Astrocyte (in vitro differentiated cells and primary cell): Measurements from ENCODE around the gene NDUFA11. TPM values are rescaled to one million over a fixed set of nuclear protein-coding genes. Genes with fewer than 3 reads are reported as not detected.

Experiments
- DNase-seq: peaks from one replicate; pipeline ENCODE4 v3.0.0-alpha.2; 2010; ENCODE audit warnings: low read depth
- FAIRE-seq: peaks from 2 replicates; lab custom pipeline; 2011; peaks lifted over from hg19 to GRCh38; lab: Jason Lieb, UNC
- H2AFZ ChIP-seq: 2 replicates; pipeline ENCODE4 v1.6.0; 2012; ENCODE audit warnings: low read depth, low read length, inconsistent platforms
- H3K27ac ChIP-seq: 2 replicates; pipeline ENCODE4 v1.5.1; 2011; ENCODE audit warnings: low read depth, low read length, inconsistent platforms
- H3K27me3 ChIP-seq: 2 replicates; pipeline ENCODE4 v1.6.0; 2011; ENCODE audit warnings: low read length, inconsistent platforms; ENCODE audit not compliant: insufficient read depth
- H3K36me3 ChIP-seq: 2 replicates; pipeline ENCODE4 v1.5.1; 2011; ENCODE audit warnings: low read length, inconsistent platforms; ENCODE audit not compliant: insufficient read depth
- H3K4me1 ChIP-seq: 2 replicates; pipeline ENCODE4 v1.5.1; 2011; ENCODE audit warnings: low read length, inconsistent platforms; ENCODE audit not compliant: insufficient read depth
- H3K4me2 ChIP-seq: 2 replicates; pipeline ENCODE4 v1.6.0; 2012; ENCODE audit warnings: low read length, inconsistent platforms
- H3K4me3 ChIP-seq: 2 replicates; pipeline ENCODE4 v1.5.1; 2011; ENCODE audit warnings: low read depth, mild to moderate bottlenecking, low read length, inconsistent platforms; ENCODE audit not compliant: insufficient read depth
- H3K79me2 ChIP-seq: 2 replicates; pipeline ENCODE4 v1.6.0; 2012; ENCODE audit warnings: mild to moderate bottlenecking, low read length, inconsistent platforms; ENCODE audit not compliant: insufficient read depth
- H3K9ac ChIP-seq: 2 replicates; pipeline ENCODE4 v1.6.0; 2012; ENCODE audit warnings: mild to moderate bottlenecking, low read length, inconsistent platforms
- H3K9me3 ChIP-seq: 2 replicates; pipeline ENCODE4 v1.5.1; 2012; ENCODE audit warnings: low read depth, mild to moderate bottlenecking, low read length, inconsistent platforms; ENCODE audit not compliant: insufficient read depth
- H4K20me1 ChIP-seq: 2 replicates; pipeline ENCODE4 v1.6.0; 2012; ENCODE audit warnings: low read length, inconsistent platforms; ENCODE audit not compliant: insufficient read depth
- H3K27ac Mint-ChIP-seq: one replicate; pipeline ENCODE4 v1.8.0; 2021; ENCODE audit warnings: mild to moderate bottlenecking, mixed read lengths; ENCODE audit not compliant: unreplicated experiment
- H3K27me3 Mint-ChIP-seq: one replicate; pipeline ENCODE4 v1.8.0; 2021; ENCODE audit warnings: low read depth, mixed read lengths; ENCODE audit not compliant: unreplicated experiment
- H3K36me3 Mint-ChIP-seq: one replicate; pipeline ENCODE4 v1.8.0; 2021; ENCODE audit warnings: low read depth, mixed read lengths; ENCODE audit not compliant: unreplicated experiment
- H3K4me1 Mint-ChIP-seq: one replicate; pipeline ENCODE4 v1.8.0; 2021; ENCODE audit warnings: low read depth, mixed read lengths; ENCODE audit not compliant: unreplicated experiment
- H3K4me3 Mint-ChIP-seq: one replicate; pipeline ENCODE4 v1.8.0; 2021; ENCODE audit warnings: mild to moderate bottlenecking, moderate library complexity, mixed read lengths; ENCODE audit not compliant: unreplicated experiment
- H3K9me3 Mint-ChIP-seq: one replicate; pipeline ENCODE4 v1.8.0; 2021; ENCODE audit warnings: mild to moderate bottlenecking, mixed read lengths; ENCODE audit not compliant: unreplicated experiment
- EZH2 ChIP-seq: IDR thresholded peaks from 2 replicates; pipeline ENCODE4 v1.6.1; 2012; ENCODE audit warnings: mild to moderate bottlenecking, low read length, inconsistent platforms; ENCODE audit not compliant: insufficient read depth
- total RNA-seq: library from RNA; stranded (reverse); gene quantifications from 2 replicates; pipeline ENCODE4 v1.2.1, GENCODE V29; 2021
- TF ChIP-seq, protein P1 (sequence below): IDR thresholded peaks from 2 replicates; pipeline ENCODE4 v1.5.1; 2011; ENCODE audit warnings: low read depth, mild to moderate bottlenecking, inconsistent platforms, low read length, moderate library complexity; ENCODE audit not compliant: insufficient read depth

The NDUFA11 gene
- total RNA-seq, 1 donor from 2014 or later = 286 TPM

GRCh38 chr19:5934069-5934401 lies 30.4 kb upstream of the NDUFA11 start:
- Histone ChIP-seq H3K79me2 (peaks cover 4% of the 10 kb centered on the region), H3K27me3 (no peaks in the 10 kb centered on the region), H3K4me3 (no peak overlapping the region), H3K9me3 (no peaks in the 10 kb centered on the region), H3K36me3 (peaks cover 16% of the 10 kb centered on the region), H3K4me1 (peaks cover 13% of the 10 kb centered on the region), H2AFZ (no peak overlapping the region), H4K20me1 (peaks cover 57% of the 10 kb centered on the region), H3K9ac (no peak overlapping the region), H3K4me2 (no peak overlapping the region), H3K27ac (no peak overlapping the region)
- no peaks in the 10 kb centered on the region for H3K27me3 Mint-ChIP-seq
- peaks cover 7% of the 10 kb centered on the region for H3K36me3 Mint-ChIP-seq
- peaks cover 5% of the 10 kb centered on the region for H3K4me1 Mint-ChIP-seq
- TF ChIP-seq, protein P1, sequence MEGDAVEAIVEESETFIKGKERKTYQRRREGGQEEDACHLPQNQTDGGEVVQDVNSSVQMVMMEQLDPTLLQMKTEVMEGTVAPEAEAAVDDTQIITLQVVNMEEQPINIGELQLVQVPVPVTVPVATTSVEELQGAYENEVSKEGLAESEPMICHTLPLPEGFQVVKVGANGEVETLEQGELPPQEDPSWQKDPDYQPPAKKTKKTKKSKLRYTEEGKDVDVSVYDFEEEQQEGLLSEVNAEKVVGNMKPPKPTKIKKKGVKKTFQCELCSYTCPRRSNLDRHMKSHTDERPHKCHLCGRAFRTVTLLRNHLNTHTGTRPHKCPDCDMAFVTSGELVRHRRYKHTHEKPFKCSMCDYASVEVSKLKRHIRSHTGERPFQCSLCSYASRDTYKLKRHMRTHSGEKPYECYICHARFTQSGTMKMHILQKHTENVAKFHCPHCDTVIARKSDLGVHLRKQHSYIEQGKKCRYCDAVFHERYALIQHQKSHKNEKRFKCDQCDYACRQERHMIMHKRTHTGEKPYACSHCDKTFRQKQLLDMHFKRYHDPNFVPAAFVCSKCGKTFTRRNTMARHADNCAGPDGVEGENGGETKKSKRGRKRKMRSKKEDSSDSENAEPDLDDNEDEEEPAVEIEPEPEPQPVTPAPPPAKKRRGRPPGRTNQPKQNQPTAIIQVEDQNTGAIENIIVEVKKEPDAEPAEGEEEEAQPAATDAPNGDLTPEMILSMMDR = no peak
- H3K27ac Mint-ChIP-seq = no peak overlapping the region
- no peak overlapping the region for H3K4me3 Mint-ChIP-seq
- DNase-seq (no peak), FAIRE-seq (no peak)
- no peaks in the 10 kb centered on the region for H3K9me3 Mint-ChIP-seq

- Histone ChIP-seq H2AFZ (no peak overlapping the region), H3K27me3 (no peaks in the 10 kb centered on the region), H3K36me3 (peaks cover 20% of the 10 kb centered on the region), H3K4me3 (no peak overlapping the region), H3K9me3 (no peaks in the 10 kb centered on the region), H4K20me1 (peaks cover 57% of the 10 kb centered on the region), H3K79me2 (peaks cover 4% of the 10 kb centered on the region), H3K27ac (no peak overlapping the region), H3K4me1 (peaks cover 13% of the 10 kb centered on the region), H3K4me2 (no peak overlapping the region), H3K9ac (no peak overlapping the region)
- no peak for FAIRE-seq
- no peaks in the 10 kb centered on the region for H3K9me3 Mint-ChIP-seq
- peaks cover 5% of the 10 kb centered on the region for H3K4me1 Mint-ChIP-seq
- H3K4me3 Mint-ChIP-seq = peak overlapping the region; percentile 54
- H3K36me3 Mint-ChIP-seq = peaks cover 7% of the 10 kb centered on the region
- no peak overlapping the region for H3K27ac Mint-ChIP-seq
- no peak for TF ChIP-seq EZH2
- TF ChIP-seq, protein P1 = no peak
- no peaks in the 10 kb centered on the region for H3K27me3 Mint-ChIP-seq
- no peak for DNase-seq
These were observed 29.9 kb upstream of the NDUFA11 start for GRCh38 chr19:5933391-5934068.

- H3K79me2 ChIP-seq = peaks cover 4% of the 10 kb centered on the region
- Mint-ChIP-seq H3K27me3 (no peaks in the 10 kb centered on the region), H3K36me3 (peaks cover 4% of the 10 kb centered on the region), H3K4me1 (peaks cover 5% of the 10 kb centered on the region), H3K4me3 (no peak overlapping the region), H3K9me3 (no peaks in the 10 kb centered on the region), H3K27ac (no peak overlapping the region)
- H3K36me3 ChIP-seq = peaks cover 25% of the 10 kb centered on the region
- no peak overlapping the region for H3K9ac ChIP-seq
- H2AFZ ChIP-seq = no peak overlapping the region
- H3K27ac ChIP-seq = no peak overlapping the region
- no peak overlapping the region for H3K4me2 ChIP-seq
- H3K4me3 ChIP-seq = no peak overlapping the region
- H3K9me3 ChIP-seq = no peaks in the 10 kb centered on the region
- H3K4me1 ChIP-seq = peaks cover 13% of the 10 kb centered on the region
- DNase-seq (no peak), FAIRE-seq (no peak)
- no peaks in the 10 kb centered on the region for H3K27me3 ChIP-seq
- TF ChIP-seq EZH2 = no peak
- TF ChIP-seq, protein P1 = no peak
- peaks cover 51% of the 10 kb centered on the region for H4K20me1 ChIP-seq
These were observed 29.1 kb upstream of the NDUFA11 start for GRCh38 chr19:5932609-5933262.
